EH (cell line): ENCODE data around the gene SIRT3.

Source experiments
- DNase-seq: peaks from one replicate; pipeline ENCODE4 v3.0.0-alpha.2; 2015; ENCODE audit warnings: low read depth

The SIRT3 gene

GRCh38 chr11:270451-271318 lies 34.5 kb upstream of the SIRT3 start:
- DNase-seq = no peak

DNA sequence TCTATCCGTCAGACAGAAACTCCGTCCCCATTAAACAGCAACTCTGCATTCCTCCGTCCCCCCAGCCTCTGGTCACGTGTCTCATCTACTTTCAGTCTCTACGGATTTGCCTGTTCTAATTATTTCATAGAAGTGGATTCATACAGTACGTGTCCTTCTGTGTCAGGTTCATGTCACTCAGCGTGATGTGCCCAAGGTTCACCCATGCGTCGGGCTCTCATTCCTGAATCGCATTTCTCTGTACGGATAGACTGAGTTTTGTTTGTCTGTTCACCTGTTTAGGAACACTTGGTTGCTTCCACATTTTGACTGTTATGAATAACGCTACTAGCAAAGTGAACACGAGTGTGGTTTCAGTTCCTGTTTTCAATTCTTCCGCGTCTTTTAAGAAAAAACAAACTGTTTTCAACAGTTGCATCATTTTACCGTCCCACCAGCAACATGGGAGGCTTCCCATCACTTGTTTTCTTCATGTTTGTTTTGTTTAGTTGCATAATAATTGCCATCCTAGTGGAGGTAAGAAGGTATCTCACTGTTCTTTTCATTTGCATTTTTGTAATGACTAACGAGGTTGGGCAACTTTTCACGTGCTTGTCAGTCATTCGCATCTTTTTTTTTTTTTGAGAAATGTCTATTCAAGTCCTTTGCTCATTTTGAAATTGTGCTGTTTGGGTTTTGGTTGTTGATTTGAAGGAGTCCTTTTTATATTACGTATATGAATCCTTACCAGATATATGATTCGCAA lies 33.2 kb upstream of the SIRT3 start:
- DNase-seq = no peak

- peak; percentile 29 for DNase-seq
Measured at GRCh38 chr11:268716-269145, 32.6 kb upstream of the SIRT3 start.

- DNase-seq = no peak
Measured at GRCh38 chr11:267491-267994, 31.4 kb upstream of the SIRT3 start.

DNA sequence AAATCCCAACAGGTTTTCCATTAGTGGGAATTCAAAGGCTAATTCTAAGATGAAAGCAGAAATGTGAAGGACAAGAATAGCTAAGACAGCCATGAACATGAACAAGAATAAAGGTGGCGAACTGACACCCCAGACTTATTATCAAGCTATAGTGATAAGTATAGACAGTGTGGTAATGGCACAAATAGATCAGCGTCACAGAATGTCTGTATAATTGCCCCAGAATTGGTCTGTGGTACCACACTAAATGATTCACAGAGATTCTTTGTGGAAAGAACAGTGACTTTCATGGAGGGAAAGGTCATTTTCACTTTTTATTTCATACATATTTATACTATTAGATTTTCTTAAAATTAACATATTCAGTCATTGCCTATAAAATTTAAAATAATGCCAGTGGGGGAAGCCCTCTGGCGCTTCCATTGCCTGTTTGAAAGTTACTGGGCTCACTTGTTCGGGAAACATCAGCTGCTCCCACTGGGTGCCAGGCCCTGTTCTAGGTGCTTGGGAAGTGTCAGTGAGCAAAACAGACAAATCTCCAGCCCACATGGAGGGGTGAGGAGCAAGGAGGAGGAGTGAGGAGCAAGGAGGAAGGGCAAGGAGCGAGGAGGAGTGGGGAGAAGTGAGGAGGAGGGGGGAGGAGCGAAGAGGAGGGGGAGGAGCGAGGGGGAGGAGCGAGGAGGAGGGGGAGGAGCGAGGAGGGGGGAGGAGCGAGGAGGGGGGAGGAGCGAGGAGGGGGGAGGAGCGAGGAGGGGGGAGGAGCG lies 30.7 kb upstream of the SIRT3 start:
- DNase-seq = no peak

DNA sequence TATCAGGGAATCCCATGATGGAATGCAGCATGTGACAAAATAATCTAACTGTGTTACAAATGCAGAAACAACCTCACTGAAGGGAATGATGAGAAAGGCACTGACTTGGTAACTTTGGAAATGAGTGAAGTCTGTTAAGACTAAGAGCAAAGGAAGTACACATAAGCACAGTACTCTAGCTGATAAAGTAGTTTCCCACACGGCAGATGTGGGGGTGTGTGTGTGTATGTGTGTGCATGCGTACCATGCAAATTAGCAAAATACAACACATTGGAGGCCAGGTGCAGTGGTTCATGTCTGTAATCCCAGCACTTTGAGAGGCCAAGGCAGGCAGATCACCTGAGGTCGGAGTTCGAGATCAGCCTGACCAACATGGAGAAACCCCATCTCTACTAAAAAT lies 25.5 kb upstream of the SIRT3 start:
- no peak for DNase-seq

- no peak for DNase-seq
Measured at GRCh38 chr11:259413-259812, 23.3 kb upstream of the SIRT3 start.

GRCh38 chr11:257766-258493 lies 21.8 kb upstream of the SIRT3 start:
- no peak for DNase-seq

DNA sequence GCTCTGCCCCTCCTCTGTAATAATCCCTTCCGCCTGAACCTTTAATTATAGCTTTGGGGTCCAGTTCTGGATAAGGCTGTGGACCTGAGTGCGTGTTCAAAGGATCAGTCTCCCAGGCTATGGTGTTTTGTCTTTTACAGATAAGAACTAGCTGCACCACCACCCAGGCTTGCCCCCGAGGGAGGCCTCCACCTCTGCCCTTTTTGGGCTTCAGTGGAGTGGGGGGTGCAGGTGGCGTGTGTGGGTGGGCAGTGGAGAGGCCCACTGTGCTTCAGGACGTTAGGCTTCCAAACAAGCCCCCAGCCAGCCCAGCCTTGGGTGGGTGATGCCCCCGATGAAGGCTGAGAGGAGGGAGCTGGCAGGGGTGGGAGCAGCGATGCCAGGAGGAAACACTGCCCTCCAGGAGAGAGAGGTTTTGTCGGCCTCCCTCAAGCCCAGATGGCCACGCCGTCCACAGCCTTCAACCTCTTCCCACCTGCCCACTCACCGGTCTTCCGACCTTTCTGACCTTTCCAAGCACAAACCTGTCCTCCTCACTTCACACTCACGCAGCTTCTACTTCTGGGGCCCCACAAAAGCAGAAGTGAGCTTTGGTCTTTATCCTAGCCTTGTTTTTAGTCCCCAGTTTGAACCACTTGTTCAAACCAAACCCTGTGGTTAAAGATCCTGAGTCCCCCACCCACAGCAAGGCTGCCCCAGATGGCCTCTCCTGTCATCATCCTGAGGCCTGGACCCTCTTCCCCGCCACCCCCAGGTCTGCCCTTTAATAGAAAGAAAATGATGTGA lies 21.0 kb upstream of the SIRT3 start:
- DNase-seq = no peak

- no peak for DNase-seq
Measured at GRCh38 chr11:255816-256215, 19.7 kb upstream of the SIRT3 start.

DNA sequence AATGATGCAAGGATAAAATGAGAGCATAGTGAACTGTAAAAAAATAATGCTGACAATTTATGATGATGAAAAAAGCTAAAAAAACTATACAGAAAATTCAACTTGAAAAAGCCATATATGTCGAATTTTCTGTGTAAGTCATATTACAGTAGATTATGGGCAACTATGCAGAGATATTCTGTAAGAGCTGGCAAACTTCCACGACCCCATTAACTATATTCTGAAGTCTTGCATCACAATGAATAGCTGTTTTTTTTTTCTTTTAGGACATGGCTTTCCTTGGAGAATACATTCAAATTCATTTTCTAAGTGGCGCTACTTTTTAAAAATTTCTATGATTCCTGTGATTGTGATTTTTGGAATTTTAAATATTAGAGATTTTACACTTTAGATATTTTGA lies 19.0 kb upstream of the SIRT3 start:
- DNase-seq = peak; percentile 32

DNA sequence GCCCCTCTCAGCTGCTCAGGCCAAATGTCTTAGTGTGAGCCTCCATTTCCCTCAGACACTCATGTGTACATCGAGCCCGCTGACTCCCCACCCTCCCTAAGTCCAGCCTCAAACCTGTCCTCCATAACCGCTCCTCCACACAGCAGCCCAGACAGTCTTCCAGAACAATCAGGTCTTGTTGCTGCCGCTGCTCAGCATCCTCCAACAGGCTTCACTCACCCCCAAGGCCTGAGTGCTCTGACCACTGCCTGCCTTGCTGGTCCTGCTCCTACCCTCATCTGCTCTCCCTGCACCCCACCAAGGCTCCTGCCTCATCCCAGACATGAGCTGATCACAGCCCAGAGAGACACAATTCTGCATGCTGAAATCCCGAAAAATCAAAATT lies 17.7 kb upstream of the SIRT3 start:
- no peak for DNase-seq

DNA sequence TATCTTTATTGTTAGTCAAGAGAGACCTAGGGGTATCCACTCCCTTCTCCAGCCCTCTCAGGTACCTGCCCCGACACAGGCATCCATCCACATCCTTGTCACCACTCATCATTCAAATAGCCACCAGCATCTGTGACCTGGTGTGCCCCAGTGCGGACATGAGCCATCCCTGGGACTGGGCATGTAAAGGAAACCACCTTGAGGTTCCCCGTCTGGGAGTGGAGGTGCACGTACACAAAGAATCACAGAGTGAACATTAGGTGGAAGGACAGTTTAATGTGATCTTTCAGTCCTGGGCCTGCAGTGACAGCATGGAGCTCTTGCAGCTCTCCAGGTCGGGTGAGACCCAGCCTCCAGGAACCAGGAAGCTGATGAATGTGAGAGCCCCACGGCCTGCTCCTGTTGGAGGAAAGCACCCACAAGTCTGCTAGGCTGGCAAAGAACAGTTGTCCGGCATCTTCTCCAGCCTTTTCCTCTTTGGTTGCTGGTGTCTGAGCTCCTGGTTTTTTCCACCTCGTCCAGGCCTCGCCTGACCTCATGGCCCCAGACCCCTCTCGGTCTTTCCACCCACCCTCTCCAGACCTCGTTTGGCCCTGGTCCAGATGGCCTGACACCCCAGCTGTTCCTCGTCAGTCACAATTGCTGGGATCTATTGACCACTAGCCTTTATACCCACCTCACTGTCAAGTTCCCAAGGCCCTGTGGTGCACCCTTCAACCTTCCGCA lies 17.2 kb upstream of the SIRT3 start:
- no peak for DNase-seq

DNA sequence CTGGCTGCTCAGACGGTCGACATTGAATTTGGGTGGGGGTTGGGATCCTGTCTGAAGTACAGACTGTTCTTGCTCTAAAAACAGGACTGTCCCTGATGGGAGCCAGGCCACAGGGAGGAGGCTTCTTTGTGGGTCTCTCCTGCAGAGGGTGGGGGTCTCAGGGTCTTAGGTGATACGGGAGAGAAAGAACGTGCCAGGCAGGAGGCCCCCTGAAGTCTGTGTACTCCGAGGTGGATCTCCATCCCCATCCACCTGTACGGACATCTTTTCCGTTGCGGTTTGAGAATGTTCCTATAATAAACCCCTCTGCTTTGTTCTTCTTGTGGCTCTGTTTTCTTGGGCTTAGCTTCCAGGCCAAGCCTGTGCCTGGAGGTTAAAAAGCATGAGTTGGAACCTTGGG lies 16.5 kb upstream of the SIRT3 start:
- no peak for DNase-seq

DNA sequence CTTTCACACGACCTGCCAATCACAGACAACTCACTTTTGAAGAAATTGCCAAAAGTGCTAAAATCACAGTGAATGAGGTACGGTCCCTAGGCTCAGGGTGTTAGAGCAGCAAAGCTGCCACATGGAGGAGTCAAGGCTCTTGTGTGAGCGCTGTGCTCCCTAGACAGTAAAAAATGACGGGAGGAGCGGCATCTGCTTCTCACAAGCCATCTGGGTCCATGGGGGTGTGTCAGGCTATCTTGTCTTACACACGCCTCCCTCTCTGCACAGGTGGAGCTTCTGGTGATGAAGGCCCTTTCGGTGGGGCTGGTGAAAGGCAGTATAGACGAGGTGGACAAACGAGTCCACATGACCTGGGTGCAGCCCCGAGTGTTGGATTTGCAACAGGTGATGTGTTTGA lies 15.4 kb upstream of the SIRT3 start:
- no peak for DNase-seq

DNA sequence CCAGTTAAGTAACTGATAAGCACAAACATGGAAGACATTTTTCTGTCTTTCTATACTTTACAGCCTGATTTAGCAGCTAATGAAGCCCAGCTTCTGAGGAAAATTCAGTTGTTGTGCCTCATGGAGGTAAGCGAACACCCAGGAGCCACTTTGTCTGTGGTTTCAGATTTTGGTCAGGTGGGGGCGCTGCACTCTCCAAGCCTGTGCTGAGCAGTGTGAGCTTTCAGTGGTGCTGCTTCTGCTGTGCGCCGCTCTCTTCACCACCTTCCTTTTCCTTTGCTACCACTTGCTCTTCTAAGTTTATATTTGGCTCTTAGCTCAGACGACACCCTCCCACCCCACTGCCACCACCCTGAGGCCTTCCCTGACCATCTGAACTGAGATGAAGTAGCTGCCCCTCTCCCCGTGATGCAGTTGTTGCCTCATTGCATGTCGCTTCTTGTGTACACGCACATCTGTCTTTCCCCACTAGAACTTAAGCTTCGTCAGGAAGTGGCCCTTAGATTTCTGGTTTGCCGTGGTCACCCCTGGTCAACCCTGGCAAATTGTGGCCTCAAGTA lies 14.7 kb upstream of the SIRT3 start:
- peak; percentile 57 for DNase-seq

DNA sequence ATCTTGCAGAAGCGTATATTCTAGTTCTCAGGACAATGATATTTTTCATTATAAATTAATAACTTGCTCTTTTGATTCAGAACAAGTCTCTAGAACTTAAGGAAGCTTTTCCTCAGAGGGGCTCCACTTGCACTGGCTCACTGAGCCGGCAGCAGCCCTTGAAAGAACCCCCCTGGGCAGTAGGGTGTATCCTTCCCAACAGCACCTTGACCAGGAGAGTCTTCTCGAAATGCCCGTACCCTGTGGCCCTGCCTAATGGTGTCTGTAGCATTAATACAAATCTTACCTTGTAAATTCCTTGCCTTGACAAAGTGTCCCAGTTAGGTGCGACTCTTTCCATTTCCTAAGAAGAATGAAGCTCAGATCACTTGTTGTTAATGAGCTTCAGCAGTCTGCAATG lies 14.1 kb upstream of the SIRT3 start:
- no peak for DNase-seq

DNA sequence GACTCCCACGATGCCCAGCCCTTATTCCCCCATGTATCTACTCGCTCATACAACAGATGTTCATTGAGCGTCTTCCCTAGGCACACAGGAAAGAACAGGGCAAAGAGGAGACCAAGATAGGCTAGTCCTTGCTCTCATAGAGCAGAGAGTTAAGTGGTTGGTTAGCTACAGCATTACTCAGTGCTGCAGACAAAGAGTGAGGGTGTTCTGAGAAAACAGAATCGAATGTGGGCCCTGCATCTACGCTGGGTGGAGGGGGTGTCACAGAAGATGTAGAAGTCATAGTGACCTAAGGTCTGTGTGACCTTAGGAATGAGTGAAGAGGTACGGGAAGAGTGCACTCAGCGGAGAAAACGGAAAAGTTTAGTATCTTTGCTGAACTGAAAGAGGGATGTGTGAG lies 12.9 kb upstream of the SIRT3 start:
- DNase-seq = no peak

GRCh38 chr11:244376-244775 lies 8.2 kb upstream of the SIRT3 start:
- DNase-seq = no peak

DNA sequence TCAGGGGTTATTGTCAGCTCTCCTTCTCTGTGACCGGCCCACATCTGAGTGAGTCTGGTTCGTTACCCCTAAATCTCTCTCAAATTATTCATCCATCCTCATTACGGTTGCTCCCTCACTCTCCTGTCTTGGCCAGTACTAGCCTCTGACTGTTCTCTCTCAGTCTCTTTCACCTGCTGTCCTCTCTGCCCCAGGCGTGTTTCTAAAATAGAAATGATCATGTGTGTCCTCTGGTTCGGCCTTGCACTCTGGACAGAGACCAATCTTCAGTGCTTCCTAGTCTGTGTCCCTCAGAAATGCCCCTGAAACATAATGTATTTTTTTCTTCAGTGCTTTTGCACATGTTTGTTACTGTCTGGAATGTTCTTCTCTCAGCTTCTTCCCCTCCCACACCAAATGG lies 5.5 kb upstream of the SIRT3 start:
- DNase-seq = no peak
